NCI-H1092 (cell line): ENCODE data around the gene XYLT2.

Source experiments
- DNase-seq: peaks from one replicate; lab custom pipeline; 2025; lab: John Stamatoyannopoulos, UW

XYLT2 gene

DNA sequence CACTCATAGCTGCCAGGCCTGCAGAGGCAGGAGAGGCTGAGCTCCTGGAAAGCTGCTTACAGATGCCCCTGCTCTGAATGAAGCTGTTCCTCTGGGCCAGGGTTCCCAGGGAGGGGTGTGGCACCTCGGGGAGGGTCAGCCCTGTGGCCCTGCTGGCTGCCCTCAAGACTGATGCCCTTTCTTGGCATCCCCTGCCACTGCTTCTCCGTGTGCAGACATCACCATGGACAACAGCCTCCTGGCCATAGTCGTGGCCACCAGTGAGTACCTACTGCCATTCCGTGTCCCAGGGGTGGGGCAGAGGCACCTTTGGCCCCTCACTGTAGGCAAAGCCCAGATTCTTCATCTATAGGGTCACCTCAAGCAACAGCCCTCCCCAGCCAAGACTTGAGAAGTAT, 18.1 kb downstream of the XYLT2 start:
- no peak for DNase-seq

DNA sequence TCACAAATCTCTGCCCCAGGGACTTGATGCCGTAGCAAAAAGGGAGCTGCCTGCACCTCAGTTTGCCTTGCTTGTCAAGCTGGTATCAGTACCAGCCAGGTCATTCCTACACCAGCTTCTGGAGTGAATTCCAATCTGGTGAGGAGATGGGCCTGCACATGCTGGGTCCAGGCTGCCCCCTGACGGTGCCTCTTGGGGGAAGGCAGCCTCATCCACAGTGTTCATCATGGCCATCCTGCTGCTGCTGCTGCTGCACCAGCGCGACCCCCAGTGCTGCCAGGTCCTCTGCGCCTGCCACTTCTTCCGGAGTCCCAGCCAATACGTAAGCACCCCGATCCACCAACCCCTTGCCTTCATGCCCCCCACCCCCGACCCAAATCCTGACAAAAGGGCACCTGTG, 18.8 kb downstream of the XYLT2 start:
- no peak for DNase-seq

DNA sequence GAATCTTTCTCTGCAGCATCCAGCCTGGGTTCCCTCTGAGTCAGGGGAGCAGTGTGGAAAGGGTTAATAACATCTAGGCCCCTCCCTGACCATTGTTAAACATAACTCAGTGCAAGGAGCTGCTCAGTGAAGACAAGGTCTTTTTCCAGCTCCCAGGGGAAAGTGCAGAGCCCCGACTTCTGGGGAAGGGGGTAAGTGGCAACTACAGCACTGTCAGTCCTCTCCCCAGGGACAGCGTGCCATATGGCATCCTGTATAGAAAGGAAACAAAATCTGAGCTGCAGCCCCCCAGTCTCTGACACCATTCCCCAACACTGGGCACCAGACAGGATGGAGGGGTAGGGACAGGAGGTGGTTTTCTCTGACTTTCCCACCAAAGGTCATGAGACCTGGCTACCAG, 19.2 kb downstream of the XYLT2 start:
- DNase-seq, result no peak

GRCh38 chr17:50365649-50366393, 19.9 kb downstream of the XYLT2 start:
- DNase-seq, result no peak

- no peak for DNase-seq
Observed at GRCh38 chr17:50367401-50367800, 21.5 kb downstream of the XYLT2 start.

DNA sequence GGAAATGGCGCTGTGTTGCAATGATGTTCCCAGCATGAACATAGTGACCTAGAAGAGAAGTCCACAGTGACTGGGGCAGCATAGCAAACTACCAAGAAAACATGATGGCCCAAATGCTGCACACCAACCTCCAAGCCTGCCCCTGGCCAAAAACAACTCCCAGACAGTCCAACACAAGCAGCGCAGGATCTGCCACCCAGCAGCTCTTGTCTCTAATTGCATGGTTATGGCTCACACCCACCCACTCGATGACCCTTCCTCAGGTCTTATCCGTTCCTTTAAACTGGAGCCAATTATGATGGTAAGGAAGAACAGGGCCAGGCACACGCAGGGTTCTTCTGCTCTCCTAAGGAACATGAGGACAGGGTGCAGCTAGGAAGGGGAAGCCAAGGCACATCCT, 24.1 kb downstream of the XYLT2 start:
- no peak for DNase-seq

- no peak for DNase-seq
Observed at GRCh38 chr17:50371526-50371925, 25.6 kb downstream of the XYLT2 start.

DNA sequence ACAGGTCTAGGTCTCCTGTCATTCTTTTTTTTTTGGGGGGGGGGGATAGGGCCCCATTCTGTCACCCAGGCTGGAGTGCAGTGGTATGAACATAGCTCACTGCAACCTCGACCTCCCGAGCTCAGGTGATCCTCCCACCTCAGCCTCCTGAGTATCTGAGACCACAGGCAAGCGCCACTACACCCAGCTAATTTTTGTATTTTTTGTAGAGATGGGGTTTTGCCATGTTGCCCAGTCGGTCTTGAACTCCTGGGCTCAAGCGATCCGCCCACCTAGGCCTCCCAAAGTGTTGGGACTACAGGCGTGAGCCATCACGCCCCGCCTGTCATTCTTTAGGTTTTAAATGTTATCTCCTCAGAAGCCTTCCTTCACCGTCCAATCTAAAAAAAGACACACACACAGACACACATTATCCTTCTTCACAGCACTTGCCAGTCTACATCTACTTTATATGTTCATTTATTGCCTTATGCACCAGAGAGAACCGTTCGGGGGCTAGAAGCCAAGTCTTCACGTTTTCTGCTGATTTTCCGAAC, 26.4 kb downstream of the XYLT2 start:
- DNase-seq, result no peak

GRCh38 chr17:50372758-50373556, 27.0 kb downstream of the XYLT2 start, which contains the start of the genes EME1 and MRPL27:
Gene EME1, plus strand, starts transcription at chr17:50373229. Its CDS starts 1,980 bp downstream, at chr17:50375209.
Gene MRPL27, minus strand, starts transcription at chr17:50373184. Its CDS starts 14 bp downstream, at chr17:50373170.
- DNase-seq, result peak; percentile 82

- no peak for DNase-seq
Observed at GRCh38 chr17:50373705-50374104, 27.8 kb downstream of the XYLT2 start.

- DNase-seq, result no peak
Observed at GRCh38 chr17:50375858-50376538, 30.1 kb downstream of the XYLT2 start.

- no peak for DNase-seq
Observed at GRCh38 chr17:50379351-50380132, 33.6 kb downstream of the XYLT2 start.

- DNase-seq, result no peak
Observed at GRCh38 chr17:50380369-50381259, 34.7 kb downstream of the XYLT2 start.

GRCh38 chr17:50381260-50381815, 35.4 kb downstream of the XYLT2 start:
- DNase-seq, result no peak

GRCh38 chr17:50381920-50382319, 36.0 kb downstream of the XYLT2 start:
- DNase-seq, result no peak

DNA sequence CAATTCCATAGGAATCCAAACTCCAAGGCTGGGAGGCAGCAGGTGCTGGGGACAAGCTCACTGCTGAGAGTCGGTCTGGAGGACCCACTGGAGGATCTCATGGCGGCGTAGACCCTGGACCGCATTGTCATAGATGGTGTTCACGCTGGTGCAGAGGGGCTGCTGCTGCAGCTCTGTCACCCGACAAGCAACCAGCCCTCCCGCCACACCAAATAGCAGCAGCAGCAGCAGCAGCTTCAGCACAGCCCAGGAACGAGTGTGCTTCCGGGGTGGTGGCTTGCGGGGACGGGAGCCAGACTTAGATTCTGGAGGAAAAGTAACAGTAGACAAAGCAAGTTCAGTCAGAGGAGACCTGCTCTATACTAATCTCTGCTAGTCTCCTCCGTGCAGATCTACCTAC, 37.0 kb downstream of the XYLT2 start:
- no peak for DNase-seq

DNA sequence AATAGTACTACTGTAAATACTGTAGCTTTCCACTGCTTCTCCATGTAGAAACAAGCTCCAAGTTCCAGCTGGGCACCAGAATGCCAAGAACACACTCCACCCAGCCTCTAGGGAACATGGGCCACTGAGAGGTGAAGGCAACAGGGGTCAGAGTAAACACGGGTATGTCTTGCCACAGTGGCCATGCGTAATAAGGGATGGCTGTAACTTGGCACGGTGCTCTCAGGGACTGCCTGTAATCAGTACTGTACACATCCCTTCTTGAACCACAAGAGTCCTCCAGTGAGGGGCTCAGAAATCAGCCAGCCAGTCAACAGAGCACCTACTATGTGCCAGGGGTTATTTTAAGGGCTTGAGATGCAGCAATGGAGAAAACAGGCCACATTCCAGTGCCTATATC, 40.6 kb downstream of the XYLT2 start:
- DNase-seq, result no peak

DNA sequence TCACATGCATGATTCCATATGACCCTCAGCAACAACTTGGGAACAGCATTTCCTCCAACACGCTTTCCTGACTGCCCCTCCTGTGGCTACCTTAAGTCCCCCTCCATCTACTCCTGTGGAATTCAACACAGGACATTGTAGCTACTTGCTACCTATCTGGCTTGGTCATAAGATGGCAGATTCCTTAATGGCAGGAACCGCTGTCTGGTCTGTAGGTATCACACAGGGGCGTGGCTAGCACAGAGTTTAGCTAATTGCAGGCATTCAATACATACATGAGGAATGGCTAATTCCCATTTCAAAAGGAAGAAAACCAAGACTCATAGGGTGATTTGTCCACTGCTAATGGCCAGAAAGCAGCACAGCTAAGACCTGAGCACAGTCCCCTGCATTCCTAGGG, 42.8 kb downstream of the XYLT2 start:
- no peak for DNase-seq

GRCh38 chr17:50389534-50389933, 43.6 kb downstream of the XYLT2 start:
- no peak for DNase-seq

DNA sequence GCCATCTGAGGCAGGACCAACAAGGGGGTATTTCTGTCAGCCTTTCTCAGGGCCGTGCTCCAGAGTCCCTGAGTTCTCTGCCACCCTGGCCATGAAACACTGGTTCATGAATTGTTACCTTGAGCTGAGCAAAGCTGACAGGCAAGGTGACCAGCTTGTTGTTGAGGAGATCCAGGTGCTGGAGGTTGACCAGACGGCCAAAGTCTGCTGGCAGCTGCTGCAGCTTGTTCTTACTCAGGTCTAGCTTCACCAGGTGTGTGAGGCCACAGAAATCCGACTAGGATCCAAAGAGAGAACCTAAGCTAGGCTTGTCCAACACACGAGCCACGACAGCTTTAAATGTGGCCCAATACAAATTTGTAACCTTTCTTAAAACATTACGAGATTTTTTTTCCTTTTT, 46.7 kb downstream of the XYLT2 start:
- no peak for DNase-seq
